ENCODE measurements around the gene PEAR1.

PEAR1 gene

DNA sequence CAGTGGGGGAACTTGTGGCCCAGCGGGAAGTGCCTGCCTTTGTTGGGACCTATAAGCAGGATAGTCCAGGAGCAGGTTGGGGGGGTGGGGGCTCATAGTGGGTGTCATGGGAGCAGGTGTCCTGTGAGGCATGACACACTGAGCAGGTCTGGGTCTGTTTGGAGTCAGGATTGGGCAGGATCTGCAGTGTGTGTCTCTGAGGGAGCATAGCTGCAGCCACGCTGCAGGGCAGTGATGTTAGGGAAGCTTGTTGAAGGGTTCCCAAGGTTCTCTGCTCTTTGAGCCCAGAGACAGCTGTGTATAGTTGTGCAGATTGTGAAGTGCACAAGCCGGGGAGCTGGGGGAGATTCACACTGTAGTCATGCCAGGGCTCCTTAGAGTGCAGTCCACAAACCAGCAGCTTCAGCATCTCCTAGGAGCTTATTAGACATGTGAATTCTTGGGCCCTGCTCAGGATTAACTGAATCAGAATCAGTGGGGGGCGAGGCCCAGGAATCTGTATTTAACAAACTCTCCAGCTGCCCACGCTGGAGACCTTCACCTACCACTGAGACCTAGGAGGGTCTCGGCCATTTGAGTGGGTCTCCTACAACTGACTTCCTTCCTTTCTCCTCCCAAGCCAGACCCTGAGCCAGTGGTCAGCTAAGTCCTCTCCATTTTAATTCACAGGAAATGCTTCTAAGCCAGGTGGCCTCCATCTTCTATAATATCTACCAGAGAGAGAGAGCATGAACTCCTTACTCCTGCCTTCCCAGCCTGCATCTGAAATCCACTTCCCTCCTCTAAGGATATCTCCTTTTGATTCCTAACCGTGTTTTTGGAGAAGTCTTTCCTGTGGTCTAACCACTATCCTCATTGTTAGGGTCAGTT is 45.7 kb upstream of the PEAR1 start:
- no peak for DNase-seq (ENCODE audit: low read depth)
- H3K4me3 ChIP-seq (ENCODE audit: low read depth, low read length), result no peak overlapping the region
- TF ChIP-seq, protein P1, sequence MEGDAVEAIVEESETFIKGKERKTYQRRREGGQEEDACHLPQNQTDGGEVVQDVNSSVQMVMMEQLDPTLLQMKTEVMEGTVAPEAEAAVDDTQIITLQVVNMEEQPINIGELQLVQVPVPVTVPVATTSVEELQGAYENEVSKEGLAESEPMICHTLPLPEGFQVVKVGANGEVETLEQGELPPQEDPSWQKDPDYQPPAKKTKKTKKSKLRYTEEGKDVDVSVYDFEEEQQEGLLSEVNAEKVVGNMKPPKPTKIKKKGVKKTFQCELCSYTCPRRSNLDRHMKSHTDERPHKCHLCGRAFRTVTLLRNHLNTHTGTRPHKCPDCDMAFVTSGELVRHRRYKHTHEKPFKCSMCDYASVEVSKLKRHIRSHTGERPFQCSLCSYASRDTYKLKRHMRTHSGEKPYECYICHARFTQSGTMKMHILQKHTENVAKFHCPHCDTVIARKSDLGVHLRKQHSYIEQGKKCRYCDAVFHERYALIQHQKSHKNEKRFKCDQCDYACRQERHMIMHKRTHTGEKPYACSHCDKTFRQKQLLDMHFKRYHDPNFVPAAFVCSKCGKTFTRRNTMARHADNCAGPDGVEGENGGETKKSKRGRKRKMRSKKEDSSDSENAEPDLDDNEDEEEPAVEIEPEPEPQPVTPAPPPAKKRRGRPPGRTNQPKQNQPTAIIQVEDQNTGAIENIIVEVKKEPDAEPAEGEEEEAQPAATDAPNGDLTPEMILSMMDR (IDR thresholded peaks at IDR 0.05; ENCODE audit: control insufficient read depth, extremely low read depth, insufficient read depth), result no peak

GRCh38 chr1:156848461-156849150 is 44.9 kb upstream of the PEAR1 start:
- TF ChIP-seq, protein P1 (IDR thresholded peaks at IDR 0.05; ENCODE audit: control insufficient read depth, extremely low read depth, insufficient read depth), result no peak
- no peak for DNase-seq (ENCODE audit: low read depth)
- H3K4me3 ChIP-seq (ENCODE audit: low read depth, low read length), result no peak overlapping the region

GRCh38 chr1:156849151-156849496 is 44.4 kb upstream of the PEAR1 start:
- no peak for DNase-seq (ENCODE audit: low read depth)
- TF ChIP-seq, protein P1 (IDR thresholded peaks at IDR 0.05; ENCODE audit: control insufficient read depth, extremely low read depth, insufficient read depth), result no peak
- no peak overlapping the region for H3K4me3 ChIP-seq (ENCODE audit: low read depth, low read length)

- TF ChIP-seq, protein P1 (IDR thresholded peaks at IDR 0.05; ENCODE audit: control insufficient read depth, extremely low read depth, insufficient read depth), result no peak
- no peak for DNase-seq (ENCODE audit: low read depth)
- H3K4me3 ChIP-seq (ENCODE audit: low read depth, low read length), result no peak overlapping the region
Measured at GRCh38 chr1:156851779-156852417, 41.6 kb upstream of the PEAR1 start.

DNA sequence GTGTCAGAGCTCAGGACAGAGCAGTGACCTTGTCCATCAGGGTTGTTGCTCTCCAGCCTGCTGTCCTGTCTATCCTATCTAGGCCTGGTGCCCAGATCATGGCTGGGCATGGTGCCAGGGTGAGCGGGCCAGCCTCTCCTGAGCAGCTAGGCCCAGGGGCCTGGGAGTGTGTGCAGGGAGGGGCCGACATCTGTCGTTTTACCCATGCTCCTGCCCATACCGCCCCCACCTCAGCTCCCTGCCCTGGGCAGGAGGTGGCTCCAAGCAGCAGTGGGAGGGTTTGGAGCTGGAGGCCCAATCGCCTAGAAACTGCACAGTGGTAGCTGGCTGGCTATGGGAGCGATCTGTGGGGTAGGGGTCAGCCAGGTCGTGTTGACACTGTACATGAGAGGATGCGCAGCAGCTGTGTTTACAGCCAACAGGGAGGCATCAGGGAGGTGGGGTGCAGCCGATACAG is 41.1 kb upstream of the PEAR1 start:
- TF ChIP-seq, protein P1 (IDR thresholded peaks at IDR 0.05; ENCODE audit: control insufficient read depth, extremely low read depth, insufficient read depth), result no peak
- no peak overlapping the region for H3K4me3 ChIP-seq (ENCODE audit: low read depth, low read length)
- peak; percentile 44 for DNase-seq (ENCODE audit: low read depth)

DNA sequence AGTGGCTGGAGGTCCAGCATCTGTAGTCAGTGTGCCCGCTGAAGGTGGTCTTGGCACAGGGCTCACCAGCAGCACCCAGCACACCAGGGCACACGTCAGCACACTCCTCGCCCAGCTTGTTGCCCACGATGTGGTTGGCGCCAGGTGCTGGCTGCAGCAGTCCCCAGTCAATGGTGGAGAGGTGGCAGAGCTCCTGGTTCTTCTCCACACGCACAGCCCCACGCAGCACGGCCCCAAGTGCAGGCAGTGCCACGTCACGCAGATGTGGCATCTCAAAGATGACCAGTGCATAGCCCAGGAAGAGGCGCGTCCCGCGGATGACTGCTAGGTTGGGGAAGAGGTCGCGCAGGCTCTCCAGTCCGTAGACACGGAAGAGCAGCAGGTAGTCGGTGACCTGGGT is 39.8 kb upstream of the PEAR1 start:
- DNase-seq (ENCODE audit: low read depth), result no peak
- no peak overlapping the region for H3K4me3 ChIP-seq (ENCODE audit: low read depth, low read length)
- TF ChIP-seq, protein P1 (IDR thresholded peaks at IDR 0.05; ENCODE audit: control insufficient read depth, extremely low read depth, insufficient read depth), result no peak
